Endothelial cell of umbilical vein (primary cell): ENCODE results near the gene GABBR2. TPM values are rescaled to one million over a fixed set of nuclear protein-coding genes. Genes with fewer than 3 reads are reported as not detected.

Source experiments
- BruUV-seq: library from RNA; stranded (reverse); fragments of 400-500 nt; replicated peaks from 2 replicates; lab custom pipeline; 2021; lab: Mats Ljungman, UMichigan
- CTCF ChIA-PET: fragments of 300-600, 350-600 bp; sonication (Branson Sonifier 250); formaldehyde crosslinking; loops from one replicate; lab custom pipeline; 2021; ENCODE audit warnings: antibody characterized with exemption, inconsistent platforms; lab: Charles Lee
- POLR2A ChIA-PET: fragments of 300-600, 350-600 bp; sonication (Branson Sonifier 250); formaldehyde crosslinking; loops from one replicate; lab custom pipeline; 2021; ENCODE audit warnings: antibody characterized with exemption, inconsistent platforms; lab: Charles Lee
- DNase-seq: peaks from one replicate; pipeline ENCODE4 v3.0.0-alpha.2; 2011; ENCODE audit warnings: low read depth, low spot score
- FAIRE-seq: peaks from 2 replicates; lab custom pipeline; 2011; peaks lifted over from hg19 to GRCh38; lab: Jason Lieb, UNC
- H2AFZ ChIP-seq: 2 replicates; pipeline ENCODE4 v1.6.0; 2012; ENCODE audit warnings: low read depth, low read length, control low read depth, inconsistent platforms
- H3K27ac ChIP-seq: 2 replicates; pipeline ENCODE4 v1.5.1; 2011; ENCODE audit warnings: low read depth, mild to moderate bottlenecking, control low read depth, low read length, moderate library complexity; ENCODE audit not compliant: insufficient read depth
- H3K27me3 ChIP-seq, 2 experiments: 2 replicates each; pipeline versions ENCODE4 v1.6.0 to v1.6.1; 2011; ENCODE audit warnings: low read length in 2 of 2, mixed read lengths in 1 of 2; ENCODE audit not compliant: control insufficient read depth in 2 of 2, insufficient read depth in 2 of 2
- H3K36me3 ChIP-seq, 2 experiments: 2 replicates in 1 of 2; 3 replicates in 1 of 2; pipeline ENCODE4 v1.5.1; 2011; ENCODE audit warnings: low read length in 2 of 2, mild to moderate bottlenecking in 1 of 2, moderate library complexity in 1 of 2; ENCODE audit not compliant: control insufficient read depth in 2 of 2, insufficient read depth in 2 of 2; ENCODE audit errors: extremely low read depth in 1 of 2
- H3K4me1 ChIP-seq: 3 replicates; pipeline ENCODE4 v1.5.1; 2011; ENCODE audit warnings: mild to moderate bottlenecking, low read length; ENCODE audit not compliant: control insufficient read depth, insufficient read depth; ENCODE audit errors: extremely low read depth
- H3K4me2 ChIP-seq: 2 replicates; pipeline ENCODE4 v1.6.1; 2011; ENCODE audit warnings: low read length, control low read depth, mixed read lengths; ENCODE audit not compliant: insufficient read depth
- H3K4me3 ChIP-seq, 3 experiments: fragments of 200-600 bp in 1 of 3; sonication (generic), shearing (Covaris generic) in 1 of 3; replicated peaks in 1 of 3; 2 replicates each; pipeline ENCODE4 v1.5.1; 2011 to 2016; ENCODE audit warnings: control low read depth in 3 of 3, low read length in 3 of 3, mild to moderate bottlenecking in 2 of 3, inconsistent platforms in 1 of 3, low read depth in 1 of 3, moderate library complexity in 1 of 3; ENCODE audit not compliant: insufficient read depth in 1 of 3
- H3K79me2 ChIP-seq: 2 replicates; pipeline ENCODE4 v1.6.0; 2012; ENCODE audit warnings: low read length, inconsistent platforms; ENCODE audit not compliant: control insufficient read depth, insufficient read depth
- H3K9ac ChIP-seq: replicated peaks from 2 replicates; pipeline ENCODE3; 2011; ENCODE audit warnings: low read length, control low read depth; ENCODE audit not compliant: insufficient read depth; ENCODE audit errors: extremely low read depth
- H3K9me1 ChIP-seq: replicated peaks from 3 replicates; pipeline ENCODE4 v1.6.0; 2011; ENCODE audit warnings: mild to moderate bottlenecking, low read length; ENCODE audit not compliant: control insufficient read depth, insufficient read depth; ENCODE audit errors: extremely low read depth
- H3K9me3 ChIP-seq: replicated peaks from 2 replicates; pipeline ENCODE4 v1.5.1; 2012; ENCODE audit warnings: low read length, inconsistent platforms; ENCODE audit not compliant: control insufficient read depth, insufficient read depth
- H4K20me1 ChIP-seq: replicated peaks from 2 replicates; pipeline ENCODE3; 2011; ENCODE audit warnings: mild to moderate bottlenecking, low read length; ENCODE audit not compliant: control insufficient read depth, insufficient read depth; ENCODE audit errors: extremely low read depth
- CTCF ChIP-seq, 2 donors: IDR thresholded peaks; 1 replicate in 1 of 2; 2 replicates in 1 of 2; pipeline ENCODE4 v1.5.1; 2011; ENCODE audit warnings: low read length in 2 of 2, mild to moderate bottlenecking in 2 of 2, moderate library complexity in 2 of 2, control low read depth in 1 of 2, inconsistent platforms in 1 of 2, low read depth in 1 of 2; ENCODE audit not compliant: insufficient read depth in 1 of 2; ENCODE audit errors: extremely low read depth in 1 of 2
- EZH2 ChIP-seq: IDR thresholded peaks from 2 replicates; pipeline ENCODE4 v1.6.1; 2012; ENCODE audit warnings: borderline replicate concordance, low read depth, mild to moderate bottlenecking, moderate library complexity, low read length, inconsistent platforms; ENCODE audit not compliant: severe bottlenecking
- FOS ChIP-seq: IDR thresholded peaks from 2 replicates; pipeline ENCODE4 v1.6.1; 2011; ENCODE audit warnings: mild to moderate bottlenecking, low read length, moderate library complexity, borderline replicate concordance; ENCODE audit not compliant: insufficient read depth
- GATA2 ChIP-seq: IDR thresholded peaks from 2 replicates; pipeline ENCODE4 v1.7.0; 2011; ENCODE audit warnings: low read depth, mild to moderate bottlenecking, moderate library complexity, mixed read lengths, low read length; ENCODE audit not compliant: insufficient read length, insufficient read depth
- JUN ChIP-seq: IDR thresholded peaks from 2 replicates; pipeline ENCODE4 v1.6.1; 2011; ENCODE audit warnings: borderline replicate concordance, low read depth; ENCODE audit not compliant: insufficient read length, insufficient read depth
- MYC ChIP-seq: IDR thresholded peaks from one replicate; pipeline ENCODE4 v1.6.1; 2011; ENCODE audit warnings: mild to moderate bottlenecking, low read depth, low read length
- POLR2A ChIP-seq: IDR thresholded peaks from 2 replicates; pipeline ENCODE4 v1.6.1; 2012; ENCODE audit warnings: low read depth, mild to moderate bottlenecking, control low read depth, low read length
- POLR2AphosphoS5 ChIP-seq: IDR thresholded peaks from 2 replicates; pipeline ENCODE4 v1.6.1; 2012; ENCODE audit warnings: low read depth, mild to moderate bottlenecking, control low read depth, low read length, moderate library complexity; ENCODE audit not compliant: insufficient read depth
- dilution Hi-C: fragments of 300-500 bp; cut with MboI; formaldehyde crosslinking; loops from one replicate; pipeline ENCODE4 v1.15.0; 2019; ENCODE audit warnings: low sequenced_read_pairs; ENCODE audit not compliant: extremely low pct_ligation_motif_present
- intact Hi-C: fragments of 100-400 bp; cut with micrococcal nuclease; formaldehyde crosslinking; loops from one replicate; pipeline ENCODE4 v1.10.0; 2022
- polyA plus RNA-seq, 4 experiments: library from polyadenylated mRNA; depleted of rRNA in 3 of 4; stranded (reverse) in 3 of 4; unstranded in 1 of 4; fragments of >200 nt; gene quantifications; 2 replicates each; pipeline versions ENCODE4 v1.2.1 to v1.2.3, GENCODE V29; 2011 to 2012; ENCODE audit warnings: missing spikeins in 1 of 4
- total RNA-seq: library from RNA; stranded (reverse); gene quantifications from 2 replicates; pipeline ENCODE4 v1.2.3, GENCODE V29; 2021
- TF ChIP-seq, protein P1 (sequence below): IDR thresholded peaks from 2 replicates; pipeline ENCODE4 v1.6.1; 2011; ENCODE audit not compliant: insufficient read depth, insufficient read length

Gene GABBR2
- total and polyA plus RNA-seq, 2 donors (not counting 3 experiments of a cell fraction or from before 2014, with no cell fraction given) = 1.1 to 9.2 TPM

- Histone ChIP-seq H3K9me1 (no peaks in the 10 kb centered on the region), H3K79me2 (peaks cover 2% of the 10 kb centered on the region), H3K4me1 (no peaks in the 10 kb centered on the region), H3K9ac (no peak overlapping the region), H3K4me3 (no peak overlapping the region), H3K36me3 (no peaks in the 10 kb centered on the region), H3K9me3 (no peaks in the 10 kb centered on the region), H3K27me3 (no peaks in the 10 kb centered on the region), H4K20me1 (no peaks in the 10 kb centered on the region), H2AFZ (no peak overlapping the region), H3K27ac (no peak overlapping the region), H3K4me2 (no peak overlapping the region)
- CTCF ChIA-PET = no interaction called here
- intact Hi-C loops (no loop called here), dilution Hi-C loops (no loop called here)
- FAIRE-seq (no peak), DNase-seq (no peak)
- POLR2A ChIA-PET = interaction anchor here (0.6 kb wide), 1 partner anchor 365 kb away, joined by 3 read pairs; no protein-coding TSS in a partner anchor
- no TSS peak for BruUV-seq
- TF ChIP-seq JUN (no peak), FOS (no peak), CTCF (IDR thresholded peaks at IDR 0.05; ENCODE audit: extremely low read depth in 1 of 2, insufficient read depth in 1 of 2, low read depth in 1 of 2, low read length in 2 of 2) (no peak), EZH2 (no peak), POLR2A (no peak)
These were observed 54.5 kb downstream of the GABBR2 start for GRCh38 chr9:98654247-98654646.

DNA sequence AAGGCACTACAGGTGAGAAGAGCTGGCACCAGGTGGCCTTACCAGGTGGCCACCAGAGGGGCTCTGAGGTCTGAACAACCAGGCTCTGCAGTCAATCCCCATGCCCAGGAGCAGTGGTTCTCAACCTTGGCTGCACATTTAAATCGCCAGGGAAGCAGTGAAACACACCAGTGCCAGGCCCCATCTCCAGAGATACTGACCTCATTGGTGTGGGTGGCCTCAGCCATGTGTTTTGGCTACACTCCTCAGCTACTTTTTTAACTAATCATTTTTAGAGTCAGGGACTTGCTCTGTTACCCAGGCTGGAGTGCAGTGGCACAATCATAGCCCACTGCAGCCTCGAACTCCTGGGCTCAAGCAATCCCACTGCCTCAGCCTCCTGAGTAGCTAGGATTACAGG is 56.0 kb downstream of the GABBR2 start:
- intact Hi-C loops (no loop called here), dilution Hi-C loops (no loop called here)
- Histone ChIP-seq H3K27me3 (no peaks in the 10 kb centered on the region), H3K4me1 (no peaks in the 10 kb centered on the region), H2AFZ (no peak overlapping the region), H3K4me3 (no peak overlapping the region), H3K27ac (no peak overlapping the region), H3K36me3 (no peaks in the 10 kb centered on the region), H3K4me2 (no peak overlapping the region), H3K9ac (no peak overlapping the region), H4K20me1 (no peaks in the 10 kb centered on the region), H3K79me2 (peaks cover 2% of the 10 kb centered on the region), H3K9me3 (no peaks in the 10 kb centered on the region), H3K9me1 (no peaks in the 10 kb centered on the region)
- DNase-seq (no peak), FAIRE-seq (no peak)
- POLR2A ChIA-PET = no interaction called here
- BruUV-seq = no TSS peak
- TF ChIP-seq EZH2 = no peak
- no peak for TF ChIP-seq MYC
- no peak for TF ChIP-seq POLR2AphosphoS5
- TF ChIP-seq, protein P1, sequence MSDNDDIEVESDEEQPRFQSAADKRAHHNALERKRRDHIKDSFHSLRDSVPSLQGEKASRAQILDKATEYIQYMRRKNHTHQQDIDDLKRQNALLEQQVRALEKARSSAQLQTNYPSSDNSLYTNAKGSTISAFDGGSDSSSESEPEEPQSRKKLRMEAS = no peak
- no peak for TF ChIP-seq JUN
- TF ChIP-seq GATA2 = no peak
- no peak for TF ChIP-seq FOS
- no peak for TF ChIP-seq CTCF (IDR thresholded peaks at IDR 0.05; ENCODE audit: extremely low read depth in 1 of 2, insufficient read depth in 1 of 2, low read depth in 1 of 2, low read length in 2 of 2)
- TF ChIP-seq POLR2A = no peak
- CTCF ChIA-PET = interaction anchor here (1.0 kb wide), 1 partner anchor 26 kb away, joined by 3 read pairs; no protein-coding TSS in a partner anchor
